CD4-positive, alpha-beta T cell treated with Interleukin-1 beta for 1 hour (primary cell): ENCODE measurements around the gene SH3TC2.

Source experiments
- DNase-seq, 2 donors: peaks; one replicate each; pipeline ENCODE4 v3.0.0-alpha.2; 2020 to 2022

SH3TC2 gene

GRCh38 chr5:149027636-149028035 is 35.2 kb downstream of the SH3TC2 start:
- no peak for DNase-seq

DNA sequence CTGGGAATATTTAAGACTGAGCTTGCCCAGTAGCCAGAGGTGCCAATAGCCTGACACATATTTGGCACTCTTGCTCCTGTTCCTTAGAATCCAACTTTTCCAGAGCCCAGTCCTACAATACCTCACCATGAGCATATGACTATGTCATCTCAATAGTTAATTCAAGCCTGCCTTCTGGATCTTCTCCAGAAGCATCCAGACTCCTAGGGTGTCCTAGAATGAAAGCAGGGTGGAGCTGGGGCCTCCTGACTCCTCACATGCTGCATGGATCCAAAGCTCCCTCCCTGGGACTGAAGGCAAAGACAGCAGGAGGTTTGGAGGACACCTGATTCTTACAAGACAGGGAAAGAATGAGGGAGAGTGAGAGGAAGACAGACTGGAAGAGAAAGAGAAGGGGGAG is 37.9 kb downstream of the SH3TC2 start:
- no peak for DNase-seq

- no peak for DNase-seq
Observed at GRCh38 chr5:149024477-149024876, 38.4 kb downstream of the SH3TC2 start.

- DNase-seq: no peak
Observed at GRCh38 chr5:149022200-149022599, 40.7 kb downstream of the SH3TC2 start.

DNA sequence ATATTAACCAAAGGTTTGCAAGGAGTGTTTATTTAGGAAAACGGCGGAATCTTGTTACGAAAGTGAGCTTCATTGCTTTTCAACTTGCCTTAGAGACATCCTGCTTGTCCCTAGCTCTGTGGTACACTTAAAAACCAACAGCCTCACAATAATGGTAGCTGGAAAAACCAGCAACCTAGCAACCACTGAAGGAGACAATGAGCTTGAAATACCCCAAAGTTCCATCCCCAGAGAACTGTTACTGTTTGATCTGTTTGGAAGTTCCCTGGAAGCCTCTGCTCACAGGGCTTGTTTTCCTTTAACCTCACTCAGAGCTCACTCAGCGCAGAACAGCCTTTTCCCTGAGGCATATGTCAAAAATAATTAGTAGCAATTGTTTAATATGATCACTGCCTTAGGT is 43.2 kb downstream of the SH3TC2 start:
- no peak for DNase-seq

GRCh38 chr5:149018909-149019443 is 43.9 kb downstream of the SH3TC2 start:
- no peak for DNase-seq

DNA sequence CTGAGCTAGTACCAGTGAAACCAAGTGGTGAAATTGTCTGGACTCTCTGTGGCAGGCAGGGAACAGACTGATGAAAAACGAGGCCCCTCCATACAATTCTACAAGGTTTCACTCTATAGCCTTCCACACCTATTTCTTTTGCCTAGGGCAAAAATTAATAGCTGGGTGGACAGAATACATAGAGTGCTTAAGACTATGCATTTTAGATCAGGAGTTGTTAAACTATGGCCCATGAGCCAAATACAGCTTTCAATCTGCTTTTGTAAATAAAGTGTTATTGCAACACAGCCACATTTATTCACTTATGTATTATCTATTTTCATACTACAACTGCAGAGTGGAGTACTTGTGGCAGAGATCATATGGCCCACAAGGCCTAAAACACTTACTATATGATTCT is 45.2 kb downstream of the SH3TC2 start:
- no peak for DNase-seq

- DNase-seq: no peak
Observed at GRCh38 chr5:149015561-149015960, 47.3 kb downstream of the SH3TC2 start.

DNA sequence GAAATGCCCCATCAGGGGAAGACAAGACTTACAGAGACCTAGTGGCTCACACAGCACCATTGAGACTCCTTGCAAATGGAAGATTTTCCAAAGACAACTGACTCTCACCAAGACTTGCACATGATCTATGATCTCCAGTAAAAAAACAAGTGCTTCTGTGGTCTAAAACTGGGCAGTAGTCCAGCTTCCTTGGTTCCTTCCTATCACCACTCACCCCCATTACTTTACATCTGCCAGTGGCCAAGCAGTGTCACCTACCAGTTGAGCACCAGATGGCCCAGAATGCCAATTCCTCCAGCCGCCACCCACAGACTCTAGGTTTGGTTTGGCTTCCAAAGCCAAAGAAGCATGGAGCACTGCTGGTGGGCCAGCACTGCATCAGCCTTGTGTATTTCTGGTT is 47.7 kb downstream of the SH3TC2 start:
- no peak for DNase-seq

DNA sequence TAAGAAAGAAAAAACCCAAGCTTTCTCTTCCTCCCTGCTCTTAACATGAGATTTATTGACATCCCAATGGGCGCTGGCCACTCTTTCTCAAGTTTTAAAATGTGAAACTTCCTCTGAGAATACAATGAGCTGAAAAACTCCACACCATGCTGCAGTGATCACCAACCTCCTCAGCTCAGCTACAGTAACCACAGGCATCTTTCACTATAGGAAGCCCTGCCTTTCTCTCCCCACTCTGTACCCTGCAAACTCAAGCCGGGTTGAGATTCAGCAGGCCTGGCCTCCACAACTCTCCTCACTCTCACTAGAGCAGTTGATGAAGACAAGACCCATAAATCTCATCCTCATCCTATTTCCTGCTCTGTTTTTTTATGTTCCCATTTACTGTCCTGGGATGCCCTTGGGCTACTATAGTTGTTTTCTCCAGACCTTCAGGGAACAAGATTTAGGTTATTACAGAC is 48.3 kb downstream of the SH3TC2 start:
- no peak for DNase-seq

GRCh38 chr5:149013796-149014195 is 49.1 kb downstream of the SH3TC2 start:
- DNase-seq: no peak

DNA sequence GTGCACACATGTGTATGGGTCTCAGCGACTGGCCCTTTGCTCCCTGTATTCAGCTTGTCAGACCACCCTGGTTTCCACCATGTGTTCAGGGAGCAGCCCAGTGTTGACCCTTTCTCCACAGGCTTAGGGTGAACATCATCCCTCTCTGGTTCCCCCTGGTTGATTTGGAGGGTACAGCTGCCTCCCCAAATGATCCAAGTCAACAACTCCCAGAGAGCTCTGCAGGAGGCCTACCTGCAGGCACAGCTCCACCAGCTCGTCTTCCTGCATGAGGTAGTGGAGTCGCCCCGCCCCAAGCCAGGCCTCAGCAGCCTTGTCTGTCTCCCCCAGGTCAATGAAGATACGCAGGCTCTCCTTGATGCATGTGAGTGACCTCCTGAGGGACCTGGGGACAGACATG is 50.5 kb downstream of the SH3TC2 start:
- no peak for DNase-seq

DNA sequence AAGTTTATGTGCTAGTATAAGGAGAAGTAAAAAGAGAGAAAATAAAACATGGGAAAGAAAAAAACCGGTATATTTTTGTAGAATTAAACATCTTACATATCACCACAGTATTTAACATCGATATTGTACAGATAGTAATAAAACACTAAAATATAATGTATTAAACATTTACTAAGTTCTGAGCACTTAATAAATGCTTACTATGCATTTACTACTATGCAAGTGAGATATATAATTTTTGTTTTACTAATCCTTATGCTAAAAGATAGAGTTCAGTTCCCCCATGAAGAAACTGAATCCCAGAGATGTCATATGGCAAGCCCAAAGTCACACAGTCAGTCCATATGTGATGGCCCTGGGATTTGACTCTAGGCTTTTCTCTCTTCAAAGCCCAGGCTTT is 51.1 kb downstream of the SH3TC2 start:
- no peak for DNase-seq

GRCh38 chr5:149011084-149011483 is 51.8 kb downstream of the SH3TC2 start:
- no peak for DNase-seq

GRCh38 chr5:149007174-149007573 is 55.7 kb downstream of the SH3TC2 start:
- no peak for DNase-seq

DNA sequence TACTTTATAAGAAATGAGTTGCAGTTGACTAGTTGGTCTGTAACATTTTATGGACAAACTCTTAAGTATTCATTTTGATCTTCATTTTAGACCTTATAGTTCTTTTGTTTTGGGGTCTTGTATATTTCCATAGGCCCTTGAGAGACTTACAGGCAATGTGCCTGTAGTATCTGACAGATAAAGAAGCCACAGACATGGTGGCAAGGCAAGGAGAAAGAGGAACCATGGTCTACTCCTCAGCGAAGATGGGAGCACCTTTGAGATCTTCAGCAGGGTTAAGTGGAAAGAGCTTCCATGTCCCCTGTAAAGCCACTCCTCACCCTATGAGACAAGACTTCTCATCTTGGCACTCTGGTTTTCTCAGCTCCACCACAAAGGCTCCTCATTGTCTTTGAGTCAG is 56.4 kb downstream of the SH3TC2 start:
- DNase-seq: no peak

DNA sequence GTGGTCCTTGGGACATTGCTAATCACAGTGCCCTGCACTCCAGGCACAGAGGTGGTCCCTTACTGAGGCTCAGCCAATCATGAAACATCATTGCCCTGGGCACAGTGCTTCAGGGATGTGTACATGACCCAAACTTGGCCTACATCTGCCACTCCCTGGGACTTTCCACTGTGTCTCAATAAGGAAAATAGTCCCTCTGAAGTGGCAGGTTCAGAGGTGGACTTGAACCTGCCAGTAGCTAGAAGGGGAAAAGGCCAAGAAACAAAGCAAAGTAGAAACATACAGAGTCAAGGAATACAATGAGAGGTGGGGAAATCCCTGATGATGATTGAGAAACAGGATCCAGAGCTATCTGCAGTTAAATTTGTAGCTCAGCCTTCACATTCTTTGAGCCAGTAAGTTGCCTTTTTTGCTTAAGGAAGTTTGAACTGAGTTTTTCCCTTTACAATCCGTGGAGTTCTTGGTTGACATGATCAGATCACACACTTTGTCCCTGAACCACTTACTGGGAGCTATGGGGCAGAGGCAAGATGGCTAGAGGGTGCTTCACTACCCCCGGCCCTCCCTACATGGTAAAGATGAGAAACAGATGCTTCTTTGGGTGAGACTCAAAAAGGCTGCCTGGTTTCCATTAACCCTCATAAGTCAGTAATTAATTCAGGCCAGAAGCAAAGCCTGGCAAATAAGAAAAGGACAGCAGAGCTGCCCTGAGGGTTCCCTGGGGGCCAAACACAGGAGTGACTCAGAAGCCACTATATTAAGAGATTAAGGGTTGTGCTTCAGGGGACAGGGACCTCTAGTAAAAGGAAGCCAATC is 57.6 kb downstream of the SH3TC2 start:
- no peak for DNase-seq

DNA sequence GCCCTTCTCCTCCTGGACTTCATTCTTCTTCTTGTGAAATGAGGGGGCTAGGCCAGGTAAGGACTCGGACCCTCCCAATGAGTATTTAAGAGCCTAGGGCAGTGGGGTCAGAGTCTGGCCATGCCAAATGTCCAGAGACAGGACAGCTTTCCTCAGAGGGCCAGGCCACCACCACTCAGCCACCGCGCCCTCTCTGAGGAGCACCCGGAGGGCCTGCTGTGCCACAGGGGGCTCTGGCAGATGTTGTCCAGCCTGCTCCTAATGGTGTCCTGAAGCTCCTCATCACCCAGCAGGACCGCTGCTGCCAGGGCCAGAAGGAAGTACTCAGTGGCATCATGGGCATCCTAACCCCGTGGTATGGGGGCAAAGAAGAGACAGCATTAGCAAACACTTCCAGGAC is 58.3 kb downstream of the SH3TC2 start:
- no peak for DNase-seq

GRCh38 chr5:149002761-149003689 is 59.8 kb downstream of the SH3TC2 start:
- no peak for DNase-seq

- no peak for DNase-seq
Observed at GRCh38 chr5:149002053-149002452, 60.8 kb downstream of the SH3TC2 start.

GRCh38 chr5:149001162-149001561 is 61.7 kb downstream of the SH3TC2 start:
- DNase-seq: no peak

DNA sequence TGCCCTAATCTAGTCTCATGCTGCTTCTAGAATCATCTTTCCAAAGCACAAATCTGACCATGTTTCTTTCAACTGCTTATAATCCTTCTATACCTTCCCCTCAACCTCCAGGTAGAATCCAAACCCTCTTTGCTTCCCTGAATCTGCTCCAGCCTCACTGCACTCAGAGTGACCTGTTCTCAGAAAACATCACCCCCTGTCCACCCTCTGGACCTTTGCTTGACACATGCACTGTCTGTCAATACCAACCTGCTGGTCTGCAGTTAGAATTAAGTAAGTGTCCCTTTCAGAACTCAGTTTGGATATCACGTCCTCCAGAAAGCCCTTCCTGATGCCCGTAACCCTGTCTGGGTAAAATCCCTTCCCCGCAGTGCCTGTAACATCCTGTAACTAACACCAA is 63.1 kb downstream of the SH3TC2 start:
- no peak for DNase-seq

DNA sequence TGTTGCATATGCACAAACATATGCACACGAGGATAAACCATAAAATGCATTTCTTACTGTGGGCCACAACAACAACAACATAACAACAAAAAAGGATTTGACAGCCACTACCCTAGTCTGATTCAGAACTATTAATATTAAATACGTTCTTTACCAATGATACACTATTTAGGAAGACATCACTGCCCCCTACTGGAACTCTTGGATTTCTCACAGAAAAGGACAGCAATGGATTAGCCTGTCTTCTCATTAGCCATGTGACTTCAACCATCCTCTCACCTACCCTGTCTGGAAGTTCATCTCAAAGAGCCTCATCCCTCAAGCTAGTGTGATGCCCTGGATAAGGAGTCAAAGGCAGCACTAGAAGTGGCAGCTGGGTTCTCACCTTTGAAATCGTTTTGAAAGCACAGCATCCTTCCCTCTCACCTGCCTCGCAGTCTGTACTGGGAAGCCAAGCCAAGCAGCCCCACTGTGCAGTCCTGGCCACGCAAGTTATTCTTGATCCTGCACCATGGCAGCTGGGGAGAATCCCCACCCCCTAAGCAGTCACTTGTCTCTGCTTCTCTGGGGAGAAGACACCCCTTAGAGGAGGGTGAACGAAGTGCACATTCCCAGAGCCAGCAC is 64.6 kb downstream of the SH3TC2 start:
- peak; percentile 19 to 70 for DNase-seq
